HG03469 (cell line): Measurements from ENCODE around the gene HACL1.
"Not testable (repeated sequence)": the region's sequence is repeated elsewhere in the genome, so short reads cannot be mapped to it uniquely, and the experiment has no call there.

Experiments
- ATAC-seq: cut with Tn5 transposase; IDR thresholded peaks from one replicate; pipeline ENCODE4 v1.9.1; 2021; ENCODE audit warnings: mild to moderate bottlenecking, moderate library complexity, moderate number of reproducible peaks; ENCODE audit not compliant: unreplicated experiment

HACL1 gene

GRCh38 chr3:15585111-15585845 is 16.1 kb downstream of the HACL1 start:
- ATAC-seq = no peak

GRCh38 chr3:15581471-15582394 is 19.6 kb downstream of the HACL1 start:
- no peak for ATAC-seq

DNA sequence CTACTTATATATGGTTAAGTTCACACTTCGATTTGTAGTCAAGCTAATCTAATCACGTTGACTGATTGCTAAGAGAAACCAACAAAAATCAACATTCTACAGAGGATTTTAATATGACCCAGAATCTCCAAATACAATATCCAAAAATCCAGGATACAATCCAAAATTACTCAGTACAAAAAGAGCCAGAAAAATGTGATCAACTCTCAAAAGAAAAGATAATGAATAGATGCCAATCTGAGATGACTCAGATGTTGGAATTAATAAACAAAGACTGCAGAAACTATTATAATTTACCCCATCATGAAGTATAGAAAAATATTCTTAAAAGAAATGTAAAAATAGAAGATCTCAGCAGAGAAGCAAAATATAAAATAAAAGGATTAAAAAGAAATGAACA is 22.3 kb downstream of the HACL1 start:
- ATAC-seq = no peak

- ATAC-seq = no peak
Observed at GRCh38 chr3:15578289-15578867, 23.0 kb downstream of the HACL1 start.

- ATAC-seq = no peak
Observed at GRCh38 chr3:15576475-15576874, 24.9 kb downstream of the HACL1 start.

- no peak for ATAC-seq
Observed at GRCh38 chr3:15575446-15575845, 25.9 kb downstream of the HACL1 start.

DNA sequence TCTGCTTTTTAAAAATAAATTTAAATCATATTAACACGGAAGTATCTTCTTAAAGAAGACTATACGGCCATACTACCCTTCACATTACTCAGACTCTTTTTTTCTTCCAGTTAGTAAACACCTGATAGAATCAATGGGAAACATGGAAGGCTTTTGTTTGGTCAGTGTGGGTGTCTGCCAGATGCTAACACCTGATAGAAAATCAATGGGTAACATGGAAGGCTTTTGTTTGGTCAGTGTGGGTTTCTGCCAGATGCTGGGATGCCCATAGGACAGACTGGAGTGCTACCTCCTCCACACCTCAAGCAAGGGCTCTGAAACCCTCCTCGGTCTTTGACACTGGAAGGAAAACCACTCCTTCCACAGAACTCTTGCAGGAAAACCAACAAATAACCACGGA is 29.2 kb downstream of the HACL1 start:
- no peak for ATAC-seq

DNA sequence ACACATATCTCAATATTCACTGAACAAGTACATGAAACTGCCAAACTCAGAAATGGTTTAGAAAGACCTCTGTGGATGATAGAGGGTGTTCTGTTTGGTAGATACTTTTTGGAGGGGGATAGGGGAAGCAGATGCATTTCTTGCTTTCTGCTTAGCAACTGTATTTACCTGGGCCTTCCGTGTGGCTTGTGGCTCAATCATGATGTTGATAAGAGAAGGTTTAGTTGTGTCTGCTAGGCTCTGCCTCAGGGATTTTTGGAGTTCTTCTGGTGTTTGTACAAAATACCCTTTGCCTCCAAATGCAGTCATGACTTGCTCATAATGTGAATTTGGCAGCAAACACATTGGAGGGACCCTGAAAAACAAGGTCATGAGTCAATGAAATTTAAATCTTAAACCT is 38.2 kb downstream of the HACL1 start:
- no peak for ATAC-seq

DNA sequence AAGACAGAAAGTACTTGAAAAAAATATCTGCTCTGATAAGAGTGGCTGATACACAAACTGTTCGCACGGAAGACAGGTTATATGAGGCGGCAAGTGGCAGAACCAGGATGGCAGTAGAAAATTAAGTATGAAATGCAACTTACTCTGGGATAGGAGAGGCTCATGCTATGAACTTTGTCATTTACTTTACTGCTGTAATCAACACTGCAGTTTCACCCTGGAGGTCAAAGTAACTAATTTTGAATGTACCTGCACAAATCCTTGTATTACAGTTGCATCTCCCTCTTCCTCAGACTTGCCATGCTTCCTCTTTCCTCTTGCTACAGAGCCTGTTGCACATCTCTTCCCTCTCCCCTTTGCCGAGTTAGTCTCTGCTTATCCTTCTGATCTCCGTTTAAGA is 38.8 kb downstream of the HACL1 start:
- ATAC-seq = no peak

GRCh38 chr3:15558581-15558980 is 42.8 kb downstream of the HACL1 start:
- ATAC-seq = no peak

- ATAC-seq = peak; percentile 29
Observed at GRCh38 chr3:15557511-15557946, 43.8 kb downstream of the HACL1 start.

DNA sequence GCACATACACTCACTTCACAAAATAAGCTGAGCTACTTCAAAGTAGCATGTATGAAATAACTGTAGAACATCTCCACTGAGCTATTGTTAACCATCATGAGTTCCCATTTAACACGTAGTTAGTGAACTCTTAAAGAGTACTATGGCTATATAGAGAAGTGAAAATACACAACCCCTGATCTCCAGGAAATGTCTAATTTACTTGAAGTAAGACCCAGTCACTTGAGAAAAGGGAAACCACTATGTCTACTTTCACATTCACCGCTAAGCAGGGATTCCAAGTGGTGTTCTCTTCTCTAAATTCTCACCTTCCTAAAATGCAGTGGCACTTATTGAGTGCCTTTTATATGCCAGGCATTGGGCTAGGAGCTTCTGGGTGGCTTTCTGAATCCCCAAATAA is 44.9 kb downstream of the HACL1 start:
- ATAC-seq = peak; percentile 89

GRCh38 chr3:15553749-15554148 is 47.6 kb downstream of the HACL1 start:
- ATAC-seq = no peak

DNA sequence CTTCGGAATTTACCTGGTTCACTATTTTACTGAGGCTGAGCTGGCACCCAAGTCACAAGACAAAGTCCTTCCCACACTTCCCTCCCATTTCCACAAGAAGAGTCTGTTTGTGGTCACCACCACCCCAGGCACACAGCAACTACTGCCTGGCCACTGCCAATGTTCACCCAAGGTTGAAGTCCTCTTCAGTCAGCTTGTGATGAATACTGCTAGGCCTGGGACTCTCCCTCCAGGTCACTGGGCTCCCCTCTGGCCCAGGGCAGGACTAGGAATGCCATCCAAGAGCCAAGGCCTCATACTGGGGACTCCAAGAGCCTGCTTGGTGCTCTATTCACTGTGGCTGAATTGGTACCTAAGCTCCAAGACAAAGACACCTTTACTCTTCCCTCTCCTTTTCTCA is 49.5 kb downstream of the HACL1 start:
- no peak for ATAC-seq

DNA sequence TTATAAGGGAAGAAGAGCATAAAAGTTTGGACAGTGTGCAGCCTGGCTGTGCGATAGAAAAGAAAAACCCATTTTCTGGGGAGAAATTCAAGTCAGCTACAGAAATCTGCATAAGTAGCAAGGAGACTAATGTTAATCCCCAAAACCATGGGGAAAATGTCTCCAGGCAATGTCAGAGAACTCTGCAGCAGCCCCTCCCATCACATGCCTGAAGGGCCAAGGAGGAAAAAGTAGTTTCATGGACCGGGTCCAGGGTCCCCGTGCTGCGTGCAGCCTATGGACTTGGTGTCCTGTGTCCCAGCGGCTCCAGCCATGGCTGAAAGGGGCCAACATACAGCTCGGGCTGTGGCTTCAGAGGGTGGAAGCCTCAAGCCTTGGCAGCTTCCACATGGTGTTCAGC is 51.5 kb downstream of the HACL1 start:
- no peak for ATAC-seq

GRCh38 chr3:15542614-15543013 is 58.8 kb downstream of the HACL1 start:
- ATAC-seq = no peak

GRCh38 chr3:15541371-15541770 is 60.0 kb downstream of the HACL1 start:
- ATAC-seq = no peak

DNA sequence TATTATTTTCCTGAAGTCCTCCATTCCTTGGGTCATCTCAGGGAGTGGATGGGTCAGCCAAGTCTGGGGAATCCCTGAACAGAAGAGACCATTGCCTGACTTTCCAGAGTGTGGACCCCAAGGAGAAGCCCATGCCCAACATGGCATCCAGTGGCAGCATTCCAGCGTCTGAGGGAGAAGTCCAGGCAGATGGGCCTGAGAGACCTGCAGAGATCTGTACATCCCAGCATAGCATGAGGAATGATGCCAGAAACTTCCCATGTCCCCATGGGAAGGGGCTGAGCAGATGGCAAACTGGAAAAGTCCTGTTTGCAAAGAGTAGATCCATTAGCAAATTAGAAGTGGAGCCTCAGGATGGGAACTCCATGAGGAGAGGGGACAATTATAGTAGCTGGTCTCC is 62.3 kb downstream of the HACL1 start:
- ATAC-seq = no peak

GRCh38 chr3:15538345-15538744 is 63.0 kb downstream of the HACL1 start:
- ATAC-seq = no peak

GRCh38 chr3:15536856-15537255 is 64.5 kb downstream of the HACL1 start:
- ATAC-seq = no peak

DNA sequence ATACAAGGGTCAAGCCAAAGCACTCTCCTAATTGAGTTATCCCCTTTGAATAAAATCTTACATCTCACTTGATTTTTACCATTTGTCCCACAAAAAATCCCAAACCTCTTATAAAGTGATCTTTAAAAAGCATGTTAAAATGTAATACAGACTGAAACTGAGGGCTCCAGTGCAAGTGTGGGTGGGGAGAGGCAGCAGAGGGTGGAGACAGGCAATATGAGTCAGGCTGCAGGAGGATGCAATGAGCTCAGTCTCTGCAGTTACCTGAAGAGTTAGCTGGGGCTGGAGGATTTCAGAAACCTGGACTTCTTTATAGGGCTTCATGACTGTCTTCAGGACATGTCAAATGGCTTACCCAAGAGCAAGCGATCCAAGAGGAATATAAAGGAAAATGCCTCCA is 65.6 kb downstream of the HACL1 start:
- ATAC-seq = no peak

DNA sequence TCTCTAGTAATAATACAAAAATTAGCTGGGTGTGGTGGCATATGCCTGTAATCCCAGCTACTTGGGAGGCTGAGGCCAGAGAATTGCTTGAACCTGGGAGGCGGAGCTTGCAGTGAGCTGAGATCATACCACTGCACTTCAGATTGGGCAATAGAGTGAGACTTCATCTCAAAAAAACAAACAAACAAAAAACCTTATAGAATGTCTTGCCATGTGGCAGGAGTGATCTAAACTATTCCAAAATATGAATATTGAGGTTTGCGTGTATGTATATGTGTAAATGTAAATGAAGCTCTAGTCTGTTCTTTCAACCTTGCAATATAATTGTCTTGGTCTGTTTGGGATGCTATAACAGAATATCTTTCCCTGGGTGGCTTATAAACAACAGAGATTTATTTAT is 68.8 kb downstream of the HACL1 start:
- not testable (repeated sequence) for ATAC-seq
